NCI-H187 treated with DMSO at 0.1 percent for 48 hours (cell line): ENCODE results near the gene TM9SF1.

ENCODE experiments used
- DNase-seq: peaks from one replicate; lab custom pipeline; 2025; lab: John Stamatoyannopoulos, UW

TM9SF1 gene

DNA sequence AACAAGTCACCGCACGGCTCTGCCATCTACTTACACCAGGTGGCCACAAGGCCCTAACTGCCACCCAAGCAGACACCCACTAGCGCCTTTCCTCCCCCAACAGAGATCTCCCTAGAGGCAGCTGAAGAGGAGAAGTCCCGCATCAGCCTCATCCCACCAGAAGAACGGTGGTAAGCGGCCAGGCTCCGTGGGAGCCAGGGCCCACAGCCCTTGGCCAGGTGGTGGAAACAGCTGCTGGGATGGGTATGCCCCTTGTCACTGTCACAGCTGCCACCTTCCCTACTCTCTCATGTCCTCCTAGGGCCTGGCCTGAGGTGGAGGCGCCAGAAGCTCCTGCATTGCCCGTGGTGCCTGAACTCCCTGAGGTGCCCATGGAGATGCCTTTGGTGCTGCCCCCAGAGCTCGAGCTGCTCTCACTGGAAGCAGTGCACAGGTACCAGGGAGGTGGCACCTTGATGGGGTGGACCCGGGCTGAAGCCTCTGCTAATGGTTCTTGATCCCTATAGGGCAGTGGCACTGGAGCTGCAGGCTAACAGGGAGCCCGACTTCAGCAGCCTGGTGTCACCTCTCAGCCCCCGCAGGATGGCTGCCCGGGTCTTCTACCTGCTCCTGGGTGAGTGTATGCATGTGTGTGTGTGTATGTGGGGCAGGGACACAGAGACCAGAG, 15.8 kb downstream of the TM9SF1 start:
- no peak for DNase-seq

GRCh38 chr14:24178399-24179178, 16.7 kb downstream of the TM9SF1 start:
- no peak for DNase-seq

- no peak for DNase-seq
Measured at GRCh38 chr14:24177891-24178290, 17.4 kb downstream of the TM9SF1 start.

- no peak for DNase-seq
Measured at GRCh38 chr14:24177041-24177825, 18.0 kb downstream of the TM9SF1 start.

DNA sequence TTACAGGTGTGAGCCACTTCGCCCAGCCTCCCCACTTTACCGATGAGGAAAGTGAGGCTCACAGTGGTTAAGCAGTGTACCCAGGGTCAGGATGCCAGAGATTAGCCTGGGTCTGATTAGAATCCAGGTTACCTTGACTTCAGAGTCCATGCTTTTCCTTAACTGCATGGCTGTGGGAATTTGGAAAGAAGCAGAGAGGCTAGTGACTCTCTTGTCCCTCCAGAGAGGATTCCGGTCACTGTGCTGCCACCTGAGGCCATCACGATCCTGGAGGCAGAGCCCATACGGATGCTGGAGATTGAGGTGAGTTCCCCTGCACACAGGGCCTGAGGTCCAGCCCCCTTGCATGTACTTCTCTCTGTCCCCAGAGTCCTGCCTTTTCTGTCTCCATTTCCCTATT, 18.6 kb downstream of the TM9SF1 start:
- no peak for DNase-seq

GRCh38 chr14:24172871-24173281, 22.4 kb downstream of the TM9SF1 start:
- DNase-seq: no peak

- no peak for DNase-seq
Measured at GRCh38 chr14:24172261-24172860, 22.9 kb downstream of the TM9SF1 start.

- DNase-seq: peak; percentile 97
Measured at GRCh38 chr14:24171422-24172260, 23.6 kb downstream of the TM9SF1 start, which contains the start of gene REC8. TSS of gene REC8 (plus strand) at chr14:24172080. CDS start at chr14:24172553, 473 bp downstream.

GRCh38 chr14:24167469-24168114, 27.6 kb downstream of the TM9SF1 start:
- DNase-seq: no peak

- DNase-seq: no peak
Measured at GRCh38 chr14:24165785-24166184, 29.5 kb downstream of the TM9SF1 start.

DNA sequence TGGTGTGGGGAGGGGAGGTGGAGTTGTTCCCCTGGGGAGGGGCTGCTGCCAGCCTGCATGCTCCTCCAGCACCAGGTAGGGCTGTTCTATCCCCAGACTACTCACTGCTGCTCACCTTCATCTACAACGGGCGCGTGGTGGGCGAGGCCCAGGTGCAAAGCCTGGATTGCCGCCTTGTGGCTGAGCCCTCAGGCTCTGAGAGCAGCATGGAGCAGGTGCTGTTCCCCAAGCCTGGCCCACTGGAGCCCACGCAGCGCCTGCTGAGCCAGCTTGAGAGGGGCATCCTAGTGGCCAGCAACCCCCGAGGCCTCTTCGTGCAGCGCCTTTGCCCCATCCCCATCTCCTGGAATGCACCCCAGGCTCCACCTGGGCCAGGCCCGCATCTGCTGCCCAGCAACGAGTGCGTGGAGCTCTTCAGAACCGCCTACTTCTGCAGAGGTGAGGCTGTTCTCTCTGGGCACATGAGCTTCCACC, 30.7 kb downstream of the TM9SF1 start:
- no peak for DNase-seq

- no peak for DNase-seq
Measured at GRCh38 chr14:24162093-24162492, 33.1 kb downstream of the TM9SF1 start.

DNA sequence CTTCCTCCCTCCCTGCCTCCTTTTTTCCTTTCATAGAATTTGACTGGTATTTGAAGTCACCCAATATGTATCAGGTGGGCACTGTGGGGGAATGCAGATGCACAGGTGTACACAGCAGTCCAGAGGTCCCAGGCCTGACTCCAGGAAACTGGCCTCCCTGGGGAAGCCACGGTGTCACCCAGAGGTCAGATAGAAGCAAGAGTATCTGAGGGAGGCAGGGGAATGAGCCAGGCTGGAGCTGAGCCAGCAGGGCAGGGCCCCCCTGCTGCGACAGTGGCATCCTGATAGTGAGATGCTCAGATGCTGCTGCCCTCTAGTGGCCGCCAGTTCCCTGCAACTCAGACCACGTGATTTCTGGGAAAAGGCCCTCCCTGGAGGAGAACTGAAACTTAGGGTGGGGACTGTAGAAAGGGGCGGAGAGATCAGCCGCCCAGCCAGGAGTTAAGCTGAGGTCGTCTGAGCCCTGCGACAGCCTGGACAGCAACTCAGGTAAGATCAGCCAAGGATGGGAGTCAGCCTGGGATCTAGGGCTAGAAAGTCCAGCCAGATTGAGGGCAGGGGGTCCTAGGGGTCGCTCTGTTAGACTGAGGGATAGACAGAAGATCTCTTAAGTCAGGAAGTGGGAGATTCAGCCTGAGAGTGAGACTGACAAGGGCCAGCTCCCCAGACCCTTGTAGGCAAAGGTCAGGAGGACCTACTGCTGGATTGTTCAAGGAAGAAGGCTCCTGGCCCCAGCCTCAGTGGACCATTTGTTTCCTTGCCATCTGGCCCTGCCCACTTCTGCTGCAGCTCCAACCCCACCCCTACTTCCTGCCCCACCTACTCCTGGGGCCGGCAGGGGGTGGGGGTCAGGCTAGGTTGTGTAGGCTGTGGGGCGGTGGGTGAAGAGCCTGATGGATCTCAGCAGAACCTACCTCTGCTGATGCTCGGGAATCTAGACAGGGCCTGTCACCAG, 34.1 kb downstream of the TM9SF1 start, which contains the start of gene IRF9:
Gene IRF9 (plus strand): TSS at position 416 of the 955 bp plus-strand sequence. CDS start 880 bp downstream, outside the sequence.
- DNase-seq: peak; percentile 74

DNA sequence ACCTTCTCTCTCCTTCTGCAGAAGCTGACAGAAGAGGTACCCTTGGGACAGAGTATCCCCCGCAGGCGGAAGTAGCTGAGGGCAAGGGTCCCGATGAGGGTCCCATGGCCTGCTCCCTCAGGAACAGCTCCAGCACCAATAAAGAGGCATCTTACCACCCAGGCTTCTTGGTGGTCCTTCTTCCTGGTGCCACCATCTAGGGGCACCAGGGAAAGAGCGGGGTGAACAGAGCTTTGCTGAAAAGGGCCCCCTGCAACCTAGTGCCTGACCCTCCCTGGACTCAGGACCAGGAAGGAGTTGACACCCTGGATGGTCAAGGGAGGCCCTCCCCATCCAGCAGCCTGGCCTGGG, 34.8 kb downstream of the TM9SF1 start:
- no peak for DNase-seq

GRCh38 chr14:24159777-24160498, 35.3 kb downstream of the TM9SF1 start:
- no peak for DNase-seq

DNA sequence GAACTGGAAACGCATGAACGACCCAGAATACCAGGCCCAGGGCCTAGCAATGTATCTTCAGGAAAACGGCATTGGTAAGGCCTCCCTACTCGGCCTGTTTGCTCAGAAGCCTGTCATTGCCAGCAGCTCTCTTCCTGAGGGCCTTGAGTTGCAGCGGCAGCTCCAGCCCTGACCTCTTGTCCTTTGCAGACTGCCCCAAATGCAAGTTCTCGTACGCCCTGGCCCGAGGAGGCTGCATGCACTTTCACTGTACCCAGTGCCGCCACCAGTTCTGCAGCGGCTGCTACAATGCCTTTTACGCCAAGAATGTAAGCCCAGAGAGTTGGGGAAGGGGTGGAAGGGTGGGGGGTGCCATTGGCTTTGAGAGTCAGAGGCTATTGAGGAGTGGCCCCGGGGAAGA, 37.9 kb downstream of the TM9SF1 start:
- DNase-seq: no peak

DNA sequence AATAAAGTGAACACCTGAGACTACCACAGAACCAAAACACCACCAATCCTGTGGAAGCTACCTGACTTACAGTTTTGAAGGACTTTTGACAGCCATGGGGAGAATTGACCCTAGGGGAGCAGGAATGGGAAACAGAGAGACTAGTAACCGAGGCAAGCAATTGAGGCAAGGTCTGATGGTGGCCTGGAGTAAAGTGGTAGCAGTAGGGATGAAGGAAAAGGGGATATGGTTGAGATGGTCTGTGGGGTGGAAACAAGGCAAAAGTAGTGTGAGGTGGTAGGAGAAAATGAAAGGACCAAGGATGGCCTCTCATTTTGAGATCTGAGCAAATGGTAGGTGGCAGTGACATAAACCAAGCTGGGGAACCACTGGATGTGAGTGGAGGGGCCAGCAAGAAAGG, 38.4 kb downstream of the TM9SF1 start:
- no peak for DNase-seq

DNA sequence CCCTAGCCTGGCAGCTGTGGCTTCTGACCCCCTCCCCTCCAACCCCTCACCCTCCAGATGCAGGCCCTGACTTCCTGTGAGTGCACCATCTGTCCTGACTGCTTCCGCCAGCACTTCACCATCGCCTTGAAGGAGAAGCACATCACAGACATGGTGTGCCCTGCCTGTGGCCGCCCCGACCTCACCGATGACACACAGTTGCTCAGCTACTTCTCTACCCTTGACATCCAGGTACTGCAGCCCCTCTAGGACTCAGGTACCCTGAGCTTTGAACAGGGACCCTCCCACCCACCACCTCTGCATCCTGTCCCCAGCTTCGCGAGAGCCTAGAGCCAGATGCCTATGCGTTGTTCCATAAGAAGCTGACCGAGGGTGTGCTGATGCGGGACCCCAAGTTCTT, 40.1 kb downstream of the TM9SF1 start:
- DNase-seq: no peak
